Neutrophil (primary cell): ENCODE results near the gene FAM120A.

Source experiments
- H3K27ac ChIP-seq: fragments of 200-600 bp; sonication (generic); 2 replicates; pipeline ENCODE4 v1.5.1; 2016; ENCODE audit warnings: mild to moderate bottlenecking, moderate library complexity
- H3K27me3 ChIP-seq: fragments of 200-600 bp; sonication (generic); 2 replicates; pipeline ENCODE4 v1.6.0; 2016; ENCODE audit warnings: mild to moderate bottlenecking
- H3K36me3 ChIP-seq: fragments of 200-600 bp; sonication (generic); 2 replicates; pipeline ENCODE4 v1.5.1; 2017
- H3K4me1 ChIP-seq, 2 experiments: fragments of 200-600 bp in 1 of 2; sonication (generic) in 1 of 2; 1 replicate in 1 of 2; 2 replicates in 1 of 2; pipeline versions ENCODE4 v1.5.1 to v1.6.1; 2013 to 2016; ENCODE audit warnings: low read depth in 1 of 2, low read length in 1 of 2, mild to moderate bottlenecking in 1 of 2, moderate library complexity in 1 of 2; ENCODE audit not compliant: control insufficient read depth in 1 of 2, insufficient read depth in 1 of 2
- H3K4me3 ChIP-seq, 2 experiments: fragments of 200-600 bp in 1 of 2; sonication (generic) in 1 of 2; 1 replicate in 1 of 2; 2 replicates in 1 of 2; pipeline ENCODE4 v1.5.1; 2013 to 2016; ENCODE audit warnings: low read depth in 1 of 2, low read length in 1 of 2, mild to moderate bottlenecking in 1 of 2, moderate library complexity in 1 of 2
- H3K9me3 ChIP-seq: fragments of 200-600 bp; sonication (generic); 2 replicates; pipeline ENCODE4 v1.5.1; 2016
- CTCF ChIP-seq: fragments of 200-600 bp; sonication (generic); IDR thresholded peaks from 2 replicates; pipeline ENCODE4 v1.5.1; 2016; ENCODE audit warnings: antibody characterized with exemption

The FAM120A gene

GRCh38 chr9:93592008-93592642, 140.6 kb downstream of the FAM120A start:
- H3K27me3 ChIP-seq, result no peaks in the 10 kb centered on the region
- H3K9me3 ChIP-seq, result no peaks in the 10 kb centered on the region
- H3K4me3 ChIP-seq, result no peak overlapping the region
- TF ChIP-seq CTCF, result no peak
- H3K27ac ChIP-seq, result no peak overlapping the region
- no peaks in the 10 kb centered on the region for H3K36me3 ChIP-seq
- H3K4me1 ChIP-seq, result no peaks in the 10 kb centered on the region

- Histone ChIP-seq H3K4me3 (no peak overlapping the region), H3K27me3 (no peaks in the 10 kb centered on the region), H3K27ac (no peak overlapping the region), H3K36me3 (no peaks in the 10 kb centered on the region), H3K9me3 (no peaks in the 10 kb centered on the region), H3K4me1 (no peaks in the 10 kb centered on the region)
- no peak for TF ChIP-seq CTCF
These were observed 141.1 kb downstream of the FAM120A start for GRCh38 chr9:93592643-93593021.

GRCh38 chr9:93593144-93593658, 141.7 kb downstream of the FAM120A start:
- TF ChIP-seq CTCF, result no peak
- Histone ChIP-seq H3K4me3 (no peak overlapping the region), H3K4me1 (no peaks in the 10 kb centered on the region), H3K36me3 (no peaks in the 10 kb centered on the region), H3K9me3 (no peaks in the 10 kb centered on the region), H3K27ac (no peak overlapping the region), H3K27me3 (no peaks in the 10 kb centered on the region)

- no peaks in the 10 kb centered on the region for H3K9me3 ChIP-seq
- no peak for TF ChIP-seq CTCF
- no peaks in the 10 kb centered on the region for H3K27me3 ChIP-seq
- H3K4me1 ChIP-seq, result no peaks in the 10 kb centered on the region
- no peak overlapping the region for H3K27ac ChIP-seq
- H3K4me3 ChIP-seq, result no peak overlapping the region
- no peaks in the 10 kb centered on the region for H3K36me3 ChIP-seq
These were observed 142.7 kb downstream of the FAM120A start for GRCh38 chr9:93594041-93594756.

- Histone ChIP-seq H3K36me3 (no peaks in the 10 kb centered on the region), H3K27me3 (no peaks in the 10 kb centered on the region), H3K4me1 (peaks cover 4% of the 10 kb centered on the region in 2 experiments), H3K4me3 (no peak overlapping the region), H3K9me3 (no peaks in the 10 kb centered on the region), H3K27ac (no peak overlapping the region)
- TF ChIP-seq CTCF, result no peak
These were observed 144.0 kb downstream of the FAM120A start for GRCh38 chr9:93595461-93595860.
